A549 (cell line): ENCODE data around the gene INSM1. TPM values are rescaled to one million over a fixed set of nuclear protein-coding genes. Genes with fewer than 3 reads are reported as not detected.

Experiments
- ATAC-seq, 2 experiments: fragments of 200-7000 bp in 1 of 2; fragments of >200 bp in 1 of 2; cut with Nextera tagmentation in 1 of 2; cut with Tn5 transposase in 1 of 2; 3 replicates each; pipeline versions ENCODE4 v1.8.0 to v1.9.1; 2018 to 2020; ENCODE audit warnings: mild to moderate bottlenecking in 1 of 2, moderate library complexity in 1 of 2
- CTCF ChIA-PET: fragments of 300-600 bp; sonication (Branson Sonifier 250); formaldehyde crosslinking; extraction: SDS; loops from one replicate; lab custom pipeline; 2021; ENCODE audit warnings: antibody characterized with exemption, inconsistent platforms; lab: Yijun Ruan, JAX
- POLR2A ChIA-PET: fragments of 350-600 bp; formaldehyde crosslinking; extraction: SDS; loops from one replicate; lab custom pipeline; 2021; ENCODE audit warnings: antibody characterized with exemption, inconsistent platforms; lab: Yijun Ruan, JAX
- DNase-seq, 2 experiments: peaks; one replicate each; pipeline versions ENCODE4 v3.0.0 to v3.0.0-alpha.2; 2011 to 2016; ENCODE audit warnings: low read depth in 1 of 2, low spot score in 1 of 2
- FAIRE-seq: peaks from 2 replicates; lab custom pipeline; 2011; peaks lifted over from hg19 to GRCh38; lab: Jason Lieb, UNC
- H3K27ac ChIP-seq, 2 experiments: fragments of >200 bp; sonication (Bioruptor Twin); formaldehyde crosslinking; 3 replicates each; pipeline ENCODE4 v1.5.1; 2016 to 2017
- H3K4me1 ChIP-seq: fragments of >200 bp; sonication (Bioruptor Twin); formaldehyde crosslinking; 3 replicates; pipeline ENCODE4 v1.6.1; 2016
- H3K4me2 ChIP-seq: fragments of >200 bp; sonication (Bioruptor Twin); formaldehyde crosslinking; 3 replicates; pipeline ENCODE4 v1.6.1; 2016
- H3K4me3 ChIP-seq: fragments of >200 bp; sonication (Bioruptor Twin); formaldehyde crosslinking; 3 replicates; pipeline ENCODE4 v1.5.1; 2016
- H3K9me3 ChIP-seq: fragments of >200 bp; sonication (Bioruptor Twin); formaldehyde crosslinking; 3 replicates; pipeline ENCODE4 v1.6.1; 2016
- CBX2 ChIP-seq: fragments of 200-600 bp; sonication (generic); IDR thresholded peaks from 2 replicates; pipeline ENCODE4 v1.6.1; 2016; ENCODE audit warnings: low read depth, mild to moderate bottlenecking, borderline replicate concordance
- CEBPB ChIP-seq, 2 experiments: fragments of >200 bp in 1 of 2; sonication (Bioruptor Twin) in 1 of 2; formaldehyde crosslinking in 1 of 2; IDR thresholded peaks; 2 replicates each; pipeline ENCODE4 v1.6.1; 2012 to 2016
- CHD4 ChIP-seq: fragments of 200-600 bp; sonication (generic); IDR thresholded peaks from 2 replicates; pipeline ENCODE4 v1.6.1; 2016; ENCODE audit warnings: antibody characterized with exemption, mild to moderate bottlenecking, borderline replicate concordance
- FOSB ChIP-seq: fragments of 250-450 bp; sonication (Bioruptor Pico); IDR thresholded peaks from 2 replicates; pipeline ENCODE4 v1.5.0; 2020; ENCODE audit warnings: mild to moderate bottlenecking, moderate library complexity
- FOSL2 ChIP-seq, 2 experiments: fragments of 450-650 bp in 1 of 2; fragments of >200 bp in 1 of 2; sonication (Bioruptor Twin) in 1 of 2; formaldehyde crosslinking; IDR thresholded peaks; 2 replicates each; pipeline versions ENCODE4 v1.5.0 to v1.6.1; 2016 to 2020; ENCODE audit warnings: mild to moderate bottlenecking in 1 of 2, moderate library complexity in 1 of 2
- FOXS1 ChIP-seq: fragments of 250-450 bp; sonication (Bioruptor Pico); IDR thresholded peaks from 2 replicates; pipeline ENCODE4 v1.5.0; 2020; ENCODE audit warnings: mild to moderate bottlenecking, moderate library complexity
- HOXB13 ChIP-seq: fragments of 250-450 bp; sonication (Bioruptor Pico); IDR thresholded peaks from 2 replicates; pipeline ENCODE4 v1.5.0; 2020; ENCODE audit warnings: low read depth, mild to moderate bottlenecking, moderate library complexity
- MYC ChIP-seq: IDR thresholded peaks from 2 replicates; pipeline ENCODE4 v1.6.1; 2012; ENCODE audit warnings: mild to moderate bottlenecking, inconsistent platforms, low read length, improper control_type of control experiment, borderline replicate concordance
- NFE2L2 ChIP-seq: fragments of 150-350 bp; conservative IDR thresholded peaks from 2 replicates; pipeline ENCODE4 v1.6.1; 2014; ENCODE audit warnings: low read length
- NR3C1 ChIP-seq: fragments of >200 bp; sonication (Bioruptor Twin); formaldehyde crosslinking; IDR thresholded peaks from 3 replicates; pipeline ENCODE4 v1.6.1; 2017
- RFX5 ChIP-seq: fragments of 450-650 bp; IDR thresholded peaks from 2 replicates; pipeline ENCODE4 v1.7.1; 2014; ENCODE audit warnings: antibody characterized with exemption, mild to moderate bottlenecking, moderate library complexity
- SMC3 ChIP-seq: fragments of >200 bp; sonication (Bioruptor Twin); formaldehyde crosslinking; IDR thresholded peaks from 3 replicates; pipeline ENCODE4 v1.6.1; 2018; ENCODE audit warnings: inconsistent platforms
- SREBF2 ChIP-seq: fragments of 450-650 bp; IDR thresholded peaks from 2 replicates; pipeline ENCODE4 v1.6.1; 2014; ENCODE audit warnings: mild to moderate bottlenecking, moderate library complexity
- ZNF302 ChIP-seq: fragments of 250-450 bp; sonication (Bioruptor Pico); IDR thresholded peaks from 2 replicates; pipeline ENCODE4 v1.9.0; 2021; ENCODE audit warnings: inconsistent platforms, mild to moderate bottlenecking, moderate library complexity
- WGBS: methylation state at CpG from one replicate; pipeline ENCODE4 v1.1.6; 2017; ENCODE audit errors: missing lambda C conversion rate; 5-methylcytosine and 5-hydroxymethylcytosine counted together
- polyA plus RNA-seq, 4 experiments: library from polyadenylated mRNA; depleted of rRNA in 3 of 4; stranded (reverse); fragments of >200 nt; fragmentation: RNase III in 1 of 4; extraction: RNeasy Plus Mini Kit Qiagen cat#74134 plus additional on column Dnase treatment in 1 of 4; gene quantifications; 2 replicates in 3 of 4; 3 replicates in 1 of 4; pipeline ENCODE4 v1.2.3, GENCODE V29; 2011 to 2017
- TF ChIP-seq, protein P1 (sequence below): IDR thresholded peaks from 2 replicates; pipeline ENCODE4 v1.6.1; 2012
- TF ChIP-seq, protein P2 (sequence below): fragments of >200 bp; sonication (Bioruptor Twin); formaldehyde crosslinking; IDR thresholded peaks from 3 replicates; pipeline ENCODE4 v1.5.1; 2016
- TF ChIP-seq, protein P3 (sequence below): fragments of 200-600 bp; sonication (generic); IDR thresholded peaks from 2 replicates; pipeline ENCODE4 v1.6.1; 2016; ENCODE audit warnings: antibody characterized with exemption, mild to moderate bottlenecking, moderate library complexity
- TF ChIP-seq, protein P4 (sequence below): IDR thresholded peaks from 2 replicates; pipeline ENCODE4 v1.6.1; 2012
- TF ChIP-seq, protein P5 (sequence below): fragments of 250-450 bp; sonication (Bioruptor Pico); IDR thresholded peaks from 2 replicates; pipeline ENCODE4 v1.5.0; 2021; ENCODE audit warnings: mild to moderate bottlenecking, moderate library complexity, borderline replicate concordance

Gene INSM1
- polyA plus RNA-seq, 2 of the 4 experiments (the other 2 are of a cell fraction), result not detected

DNA sequence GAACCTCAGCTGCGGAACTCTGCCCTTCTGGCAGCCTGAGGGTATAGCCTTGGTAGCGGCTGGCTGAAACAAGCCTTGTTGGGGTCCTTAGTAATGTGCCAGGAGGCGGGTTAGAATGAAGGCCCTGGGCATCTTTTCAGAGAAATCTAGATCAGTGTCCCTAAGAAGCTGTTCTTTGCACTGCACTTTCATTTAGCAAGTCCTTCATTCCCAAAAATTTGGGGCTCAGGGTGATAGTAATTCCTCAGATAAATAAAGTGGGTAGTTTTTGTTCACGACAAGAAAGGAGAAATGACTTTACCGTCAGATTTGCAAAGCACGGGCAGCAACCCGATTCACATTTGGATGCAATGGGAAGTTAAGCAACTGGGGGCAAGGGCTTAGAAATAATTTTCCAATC, 3.2 kb downstream of the INSM1 start:
- Histone ChIP-seq H3K9me3 (no peaks in the 10 kb centered on the region), H3K4me2 (no peak overlapping the region), H3K27ac (no peak overlapping the region), H3K4me1 (peaks cover 26% of the 10 kb centered on the region)
- CTCF ChIA-PET, result interaction anchor here (0.9 to 1.4 kb wide), 2 partner anchors 12 to 13 kb away, joined by 4 to 5 read pairs; no protein-coding TSS in a partner anchor
- DNase-seq, result no peak
- no peak for ATAC-seq
- FAIRE-seq, result no peak
- TF ChIP-seq SMC3, result no peak
- no peak for TF ChIP-seq FOXS1 (CRISPR knock-in tag)
- TF ChIP-seq, protein P1, sequence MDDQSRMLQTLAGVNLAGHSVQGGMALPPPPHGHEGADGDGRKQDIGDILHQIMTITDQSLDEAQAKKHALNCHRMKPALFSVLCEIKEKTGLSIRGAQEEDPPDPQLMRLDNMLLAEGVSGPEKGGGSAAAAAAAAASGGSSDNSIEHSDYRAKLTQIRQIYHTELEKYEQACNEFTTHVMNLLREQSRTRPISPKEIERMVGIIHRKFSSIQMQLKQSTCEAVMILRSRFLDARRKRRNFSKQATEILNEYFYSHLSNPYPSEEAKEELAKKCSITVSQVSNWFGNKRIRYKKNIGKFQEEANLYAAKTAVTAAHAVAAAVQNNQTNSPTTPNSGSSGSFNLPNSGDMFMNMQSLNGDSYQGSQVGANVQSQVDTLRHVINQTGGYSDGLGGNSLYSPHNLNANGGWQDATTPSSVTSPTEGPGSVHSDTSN, result no peak
- no peak for TF ChIP-seq CEBPB (IDR thresholded peaks at IDR 0.05)
- TF ChIP-seq HOXB13 (CRISPR knock-in tag), result no peak
- TF ChIP-seq, protein P2, sequence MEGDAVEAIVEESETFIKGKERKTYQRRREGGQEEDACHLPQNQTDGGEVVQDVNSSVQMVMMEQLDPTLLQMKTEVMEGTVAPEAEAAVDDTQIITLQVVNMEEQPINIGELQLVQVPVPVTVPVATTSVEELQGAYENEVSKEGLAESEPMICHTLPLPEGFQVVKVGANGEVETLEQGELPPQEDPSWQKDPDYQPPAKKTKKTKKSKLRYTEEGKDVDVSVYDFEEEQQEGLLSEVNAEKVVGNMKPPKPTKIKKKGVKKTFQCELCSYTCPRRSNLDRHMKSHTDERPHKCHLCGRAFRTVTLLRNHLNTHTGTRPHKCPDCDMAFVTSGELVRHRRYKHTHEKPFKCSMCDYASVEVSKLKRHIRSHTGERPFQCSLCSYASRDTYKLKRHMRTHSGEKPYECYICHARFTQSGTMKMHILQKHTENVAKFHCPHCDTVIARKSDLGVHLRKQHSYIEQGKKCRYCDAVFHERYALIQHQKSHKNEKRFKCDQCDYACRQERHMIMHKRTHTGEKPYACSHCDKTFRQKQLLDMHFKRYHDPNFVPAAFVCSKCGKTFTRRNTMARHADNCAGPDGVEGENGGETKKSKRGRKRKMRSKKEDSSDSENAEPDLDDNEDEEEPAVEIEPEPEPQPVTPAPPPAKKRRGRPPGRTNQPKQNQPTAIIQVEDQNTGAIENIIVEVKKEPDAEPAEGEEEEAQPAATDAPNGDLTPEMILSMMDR, result no peak
- TF ChIP-seq, protein P3, sequence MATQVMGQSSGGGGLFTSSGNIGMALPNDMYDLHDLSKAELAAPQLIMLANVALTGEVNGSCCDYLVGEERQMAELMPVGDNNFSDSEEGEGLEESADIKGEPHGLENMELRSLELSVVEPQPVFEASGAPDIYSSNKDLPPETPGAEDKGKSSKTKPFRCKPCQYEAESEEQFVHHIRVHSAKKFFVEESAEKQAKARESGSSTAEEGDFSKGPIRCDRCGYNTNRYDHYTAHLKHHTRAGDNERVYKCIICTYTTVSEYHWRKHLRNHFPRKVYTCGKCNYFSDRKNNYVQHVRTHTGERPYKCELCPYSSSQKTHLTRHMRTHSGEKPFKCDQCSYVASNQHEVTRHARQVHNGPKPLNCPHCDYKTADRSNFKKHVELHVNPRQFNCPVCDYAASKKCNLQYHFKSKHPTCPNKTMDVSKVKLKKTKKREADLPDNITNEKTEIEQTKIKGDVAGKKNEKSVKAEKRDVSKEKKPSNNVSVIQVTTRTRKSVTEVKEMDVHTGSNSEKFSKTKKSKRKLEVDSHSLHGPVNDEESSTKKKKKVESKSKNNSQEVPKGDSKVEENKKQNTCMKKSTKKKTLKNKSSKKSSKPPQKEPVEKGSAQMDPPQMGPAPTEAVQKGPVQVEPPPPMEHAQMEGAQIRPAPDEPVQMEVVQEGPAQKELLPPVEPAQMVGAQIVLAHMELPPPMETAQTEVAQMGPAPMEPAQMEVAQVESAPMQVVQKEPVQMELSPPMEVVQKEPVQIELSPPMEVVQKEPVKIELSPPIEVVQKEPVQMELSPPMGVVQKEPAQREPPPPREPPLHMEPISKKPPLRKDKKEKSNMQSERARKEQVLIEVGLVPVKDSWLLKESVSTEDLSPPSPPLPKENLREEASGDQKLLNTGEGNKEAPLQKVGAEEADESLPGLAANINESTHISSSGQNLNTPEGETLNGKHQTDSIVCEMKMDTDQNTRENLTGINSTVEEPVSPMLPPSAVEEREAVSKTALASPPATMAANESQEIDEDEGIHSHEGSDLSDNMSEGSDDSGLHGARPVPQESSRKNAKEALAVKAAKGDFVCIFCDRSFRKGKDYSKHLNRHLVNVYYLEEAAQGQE, result no peak
- TF ChIP-seq FOSL2 (IDR thresholded peaks at IDR 0.05), result no peak
- no peak for TF ChIP-seq FOSL2 (CRISPR knock-in tag; IDR thresholded peaks at IDR 0.05)
- no peak for TF ChIP-seq NR3C1
- no peak for TF ChIP-seq CBX2
- no peak for TF ChIP-seq NFE2L2
- TF ChIP-seq FOSB (CRISPR knock-in tag), result no peak
- TF ChIP-seq ZNF302 (CRISPR knock-in tag), result no peak
- TF ChIP-seq, protein P4, sequence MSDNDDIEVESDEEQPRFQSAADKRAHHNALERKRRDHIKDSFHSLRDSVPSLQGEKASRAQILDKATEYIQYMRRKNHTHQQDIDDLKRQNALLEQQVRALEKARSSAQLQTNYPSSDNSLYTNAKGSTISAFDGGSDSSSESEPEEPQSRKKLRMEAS, result no peak
- TF ChIP-seq RFX5, result no peak
- TF ChIP-seq SREBF2, result no peak
- no peak for TF ChIP-seq MYC
- TF ChIP-seq CHD4, result no peak
- TF ChIP-seq, protein P5, sequence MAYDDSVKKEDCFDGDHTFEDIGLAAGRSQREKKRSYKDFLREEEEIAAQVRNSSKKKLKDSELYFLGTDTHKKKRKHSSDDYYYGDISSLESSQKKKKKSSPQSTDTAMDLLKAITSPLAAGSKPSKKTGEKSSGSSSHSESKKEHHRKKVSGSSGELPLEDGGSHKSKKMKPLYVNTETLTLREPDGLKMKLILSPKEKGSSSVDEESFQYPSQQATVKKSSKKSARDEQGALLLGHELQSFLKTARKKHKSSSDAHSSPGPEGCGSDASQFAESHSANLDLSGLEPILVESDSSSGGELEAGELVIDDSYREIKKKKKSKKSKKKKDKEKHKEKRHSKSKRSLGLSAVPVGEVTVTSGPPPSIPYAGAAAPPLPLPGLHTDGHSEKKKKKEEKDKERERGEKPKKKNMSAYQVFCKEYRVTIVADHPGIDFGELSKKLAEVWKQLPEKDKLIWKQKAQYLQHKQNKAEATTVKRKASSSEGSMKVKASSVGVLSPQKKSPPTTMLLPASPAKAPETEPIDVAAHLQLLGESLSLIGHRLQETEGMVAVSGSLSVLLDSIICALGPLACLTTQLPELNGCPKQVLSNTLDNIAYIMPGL (CRISPR knock-in tag), result no peak
- TF ChIP-seq, all 56 proteins: peak for 0
- WGBS, result 62% methylated on average over 7 of the region's 7 CpGs
- no peak overlapping the region for H3K4me3 ChIP-seq
- POLR2A ChIA-PET, result no interaction called here
